ENCODE measurements around the gene COL23A1.

COL23A1 gene

GRCh38 chr5:178532236-178532635 lies 58.0 kb downstream of the COL23A1 start:
- no peak for DNase-seq (ENCODE audit: low read depth in 2 of 2)

DNA sequence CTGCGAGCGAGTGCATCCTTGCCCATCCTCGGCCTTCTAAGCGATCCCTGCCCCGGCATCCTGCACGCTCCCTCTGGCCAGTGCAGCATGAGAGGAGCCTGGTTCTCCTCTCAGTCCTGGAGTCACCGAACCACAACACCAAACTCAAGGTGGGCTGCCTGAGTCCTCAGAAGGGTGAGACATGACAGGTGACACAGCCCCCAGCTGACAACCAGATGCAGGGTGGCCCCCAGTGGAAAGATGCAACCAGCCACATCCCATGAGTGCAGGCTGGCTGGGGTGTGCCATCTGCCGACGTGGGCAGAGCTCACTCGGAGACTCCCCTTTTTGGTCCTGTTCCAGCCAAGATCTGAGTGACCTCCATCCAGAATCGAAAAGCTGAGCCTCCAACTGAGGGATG lies 58.4 kb downstream of the COL23A1 start:
- DNase-seq (ENCODE audit: low read depth in 2 of 2): no peak

- DNase-seq (ENCODE audit: low read depth in 2 of 2): no peak
Observed at GRCh38 chr5:178530526-178530925, 59.7 kb downstream of the COL23A1 start.

GRCh38 chr5:178529080-178529479 lies 61.1 kb downstream of the COL23A1 start:
- DNase-seq (ENCODE audit: low read depth in 2 of 2): no peak

GRCh38 chr5:178527458-178528307 lies 62.5 kb downstream of the COL23A1 start:
- no peak for DNase-seq (ENCODE audit: low read depth in 2 of 2)

- DNase-seq (ENCODE audit: low read depth in 2 of 2): no peak
Observed at GRCh38 chr5:178526773-178527457, 63.3 kb downstream of the COL23A1 start.

- DNase-seq (ENCODE audit: low read depth in 2 of 2): no peak
Observed at GRCh38 chr5:178525906-178526732, 64.1 kb downstream of the COL23A1 start.

GRCh38 chr5:178524093-178524882 lies 65.9 kb downstream of the COL23A1 start:
- DNase-seq (ENCODE audit: low read depth in 2 of 2): no peak

GRCh38 chr5:178522361-178522760 lies 67.8 kb downstream of the COL23A1 start:
- DNase-seq (ENCODE audit: low read depth in 2 of 2): no peak

DNA sequence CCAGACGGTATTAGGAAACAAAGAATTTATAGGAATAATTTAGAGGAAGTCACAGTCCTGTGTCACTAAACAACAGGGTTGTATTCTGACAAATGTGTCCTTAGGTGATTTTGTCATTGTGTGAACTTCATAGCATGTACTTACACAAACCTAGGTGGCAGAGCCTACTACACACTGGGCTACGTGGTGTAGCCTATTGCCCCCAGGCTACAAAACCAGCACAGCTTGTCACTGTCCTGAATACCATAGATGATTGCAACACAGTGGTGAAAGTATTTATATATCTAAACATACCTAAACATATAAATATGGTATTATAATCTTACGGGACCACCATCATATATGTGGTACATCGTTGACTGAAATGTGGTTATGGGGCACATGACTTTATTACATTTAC lies 69.3 kb downstream of the COL23A1 start:
- no peak for DNase-seq (ENCODE audit: low read depth in 2 of 2)

DNA sequence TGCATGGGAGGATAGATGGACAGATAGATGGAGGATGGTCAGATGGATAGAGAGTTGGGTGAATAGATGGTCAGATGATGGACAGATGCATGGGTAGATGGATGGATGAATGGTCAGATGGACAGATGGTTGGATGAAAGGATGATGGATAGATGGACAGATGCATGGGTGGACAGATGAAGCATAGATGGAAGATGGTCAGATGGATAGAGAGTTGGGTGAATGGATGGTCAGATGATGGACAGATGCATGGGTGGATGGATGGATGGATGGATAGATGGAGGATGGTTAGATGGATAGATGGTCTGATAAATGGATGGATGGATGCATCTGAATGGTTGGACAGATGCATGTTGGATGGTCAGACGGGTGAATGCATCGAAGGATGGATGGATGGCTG lies 70.4 kb downstream of the COL23A1 start:
- no peak for DNase-seq (ENCODE audit: low read depth in 2 of 2)

DNA sequence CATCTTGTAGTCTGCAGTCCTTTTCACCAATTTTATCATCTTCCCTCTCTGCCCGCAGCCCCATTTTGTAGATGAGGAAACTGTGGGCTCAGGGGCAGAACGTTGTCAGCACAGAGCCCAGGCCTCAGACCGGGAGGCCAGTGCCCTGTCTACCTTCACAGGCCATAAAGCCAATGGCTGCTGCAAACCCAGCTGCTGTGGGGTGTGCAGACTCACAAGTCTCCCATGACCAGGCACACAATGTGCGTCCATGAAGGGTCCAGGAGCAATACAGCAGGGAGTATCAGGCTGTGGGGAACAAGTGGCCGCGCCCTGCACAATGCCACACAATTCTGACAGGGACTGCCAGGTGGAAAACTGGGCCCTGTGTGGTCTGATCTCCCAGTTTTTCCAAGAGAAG lies 71.0 kb downstream of the COL23A1 start:
- DNase-seq (ENCODE audit: low read depth in 2 of 2): no peak

GRCh38 chr5:178516504-178517235 lies 73.5 kb downstream of the COL23A1 start:
- no peak for DNase-seq (ENCODE audit: low read depth in 2 of 2)

DNA sequence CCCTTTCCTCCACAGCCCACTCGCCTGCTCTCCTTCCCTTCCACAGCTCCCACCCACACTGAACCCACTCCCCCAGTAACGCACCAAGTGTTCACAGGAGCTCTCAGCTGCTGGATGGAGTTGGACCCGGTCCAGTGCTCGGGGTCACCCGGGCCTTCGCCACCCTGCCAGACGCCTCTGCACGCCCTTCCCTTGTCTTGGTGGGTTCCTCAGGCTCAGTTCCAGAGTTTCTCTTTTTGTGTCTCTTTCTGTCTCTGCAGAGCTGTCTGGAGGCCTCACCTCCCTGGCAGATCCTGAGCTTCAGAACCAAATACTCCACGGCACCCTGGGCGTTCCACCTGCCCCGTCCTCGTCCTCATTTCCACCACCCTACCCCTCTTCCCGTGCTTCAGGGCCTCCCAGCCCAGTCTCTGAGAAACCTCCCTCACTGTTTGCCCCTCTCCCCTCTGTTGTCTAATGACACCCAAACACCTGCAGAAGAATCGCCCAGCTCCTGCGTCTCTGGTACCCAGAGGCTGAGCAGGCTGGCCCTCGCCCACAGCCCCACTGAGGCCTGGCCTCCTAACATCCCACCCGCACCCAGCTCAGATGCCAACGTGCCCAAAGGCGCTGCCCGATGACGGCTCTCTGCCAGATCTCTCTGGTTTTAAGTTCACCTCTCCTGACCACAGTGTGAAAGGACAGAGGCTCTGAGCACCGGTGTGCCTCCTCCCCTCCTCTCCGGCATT lies 74.3 kb downstream of the COL23A1 start:
- DNase-seq (ENCODE audit: low read depth in 2 of 2): no peak

GRCh38 chr5:178514851-178515418 lies 75.3 kb downstream of the COL23A1 start:
- no peak for DNase-seq (ENCODE audit: low read depth in 2 of 2)

- DNase-seq (ENCODE audit: low read depth in 2 of 2): no peak
Observed at GRCh38 chr5:178511172-178511571, 79.0 kb downstream of the COL23A1 start.

DNA sequence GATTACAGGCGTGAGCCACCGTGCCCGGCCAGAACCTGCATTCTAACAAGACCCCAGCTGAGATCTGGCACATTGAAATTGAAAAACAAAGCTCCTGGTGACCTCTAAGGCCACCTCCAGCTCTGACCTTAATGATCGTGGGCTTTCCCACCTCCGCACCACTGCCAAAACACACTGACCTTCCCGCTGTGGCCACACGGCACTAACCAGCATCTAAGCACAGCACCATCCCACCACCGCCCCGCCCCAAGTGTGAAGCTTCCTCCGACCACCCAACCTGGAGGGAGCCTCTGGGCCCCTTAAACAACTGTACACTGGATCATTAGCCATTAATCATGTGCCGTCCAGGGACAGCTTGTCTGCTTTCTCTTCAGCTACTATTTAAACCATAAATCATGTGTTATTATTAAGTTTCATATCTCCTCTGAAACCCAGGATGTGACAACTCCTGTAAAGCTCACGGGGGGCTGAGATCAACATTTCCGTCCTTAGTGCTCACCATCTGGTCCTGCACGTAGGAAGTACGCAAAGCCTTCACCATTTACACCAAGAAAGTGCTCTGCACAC lies 80.6 kb downstream of the COL23A1 start:
- DNase-seq (ENCODE audit: low read depth in 2 of 2): no peak

DNA sequence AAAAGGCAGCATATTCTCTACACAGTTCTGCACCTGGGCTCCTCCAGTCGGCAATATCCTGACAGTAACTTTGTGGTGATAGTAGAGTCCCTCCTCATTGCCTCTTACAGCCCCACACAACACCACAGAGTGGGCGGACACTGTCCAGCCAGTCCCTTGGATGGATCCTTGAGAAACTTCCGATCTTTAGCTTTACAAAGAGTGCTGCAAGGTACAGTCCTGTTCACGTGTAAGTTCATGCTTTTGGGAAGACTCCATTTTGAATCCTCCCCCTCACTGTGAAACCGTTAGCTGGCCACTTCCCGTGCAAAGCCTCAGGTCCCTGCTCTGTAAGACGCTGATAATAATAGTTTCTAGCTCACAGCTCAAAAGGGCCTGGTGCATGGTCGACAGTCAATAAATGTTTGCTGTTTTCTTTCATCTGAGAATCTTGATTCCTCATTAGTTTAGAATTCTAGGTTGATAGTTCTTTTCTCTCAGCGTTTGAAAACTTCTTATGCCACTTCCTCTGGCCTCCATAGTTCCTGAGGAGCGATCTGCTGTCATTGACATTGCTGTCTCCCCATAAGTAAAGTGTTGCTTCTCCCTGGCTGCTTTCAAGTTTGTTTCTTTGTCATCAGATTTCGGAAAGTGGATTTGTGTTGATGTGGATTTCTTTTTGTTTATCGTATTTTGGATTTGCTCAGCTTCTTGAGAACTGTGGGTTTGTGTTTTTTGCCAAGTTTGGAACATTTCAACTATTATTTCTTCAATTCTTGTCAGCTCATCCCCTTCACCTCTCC lies 82.9 kb downstream of the COL23A1 start:
- DNase-seq (ENCODE audit: low read depth in 2 of 2): no peak
